Measurements from ENCODE around the gene SH3BP5. TPM values are rescaled to one million over a fixed set of nuclear protein-coding genes. Genes with fewer than 3 reads are reported as not detected.

SH3BP5 gene
- polyA plus RNA-seq, 1 donor, result 12.4 TPM

GRCh38 chr3:15206662-15207576 lies 125.5 kb downstream of the SH3BP5 start:
- DNase-seq, result peak; percentile 7 to 69
- no peaks in the 10 kb centered on the region for H3K27me3 ChIP-seq (ENCODE audit: control insufficient read depth, insufficient read depth, low read length)
- peaks cover 13% of the 10 kb centered on the region for H3K36me3 ChIP-seq (ENCODE audit: control insufficient read depth, insufficient read depth, low read length)
- no peaks in the 10 kb centered on the region for H3K9me3 ChIP-seq (ENCODE audit: control insufficient read depth, low read depth, low read length)
- peaks cover 10% of the 10 kb centered on the region for H3K4me1 ChIP-seq (ENCODE audit: control insufficient read depth, insufficient read depth, low read length)
- peak overlapping the region; percentile 95 for H3K27ac ChIP-seq (ENCODE audit: low read length)
- 20% methylated on average over 4 of the region's 30 CpGs for WGBS (ENCODE audit: insufficient coverage, low lambda C conversion rate)
- peak overlapping the region; percentile 86 for H3K4me3 ChIP-seq (ENCODE audit: low read length)

GRCh38 chr3:15205934-15206661 lies 126.3 kb downstream of the SH3BP5 start, which contains the start of gene CAPN7:
CAPN7 (plus strand) TSS chr3:15206246; CDS start chr3:15206496, 250 bp downstream.
- Histone ChIP-seq H3K36me3 (ENCODE audit: control insufficient read depth, insufficient read depth, low read length) (peaks cover 7% of the 10 kb centered on the region), H3K9me3 (ENCODE audit: control insufficient read depth, low read depth, low read length) (no peaks in the 10 kb centered on the region), H3K27ac (ENCODE audit: low read length) (peak within 1 kb of the TSS; percentile 95), H3K27me3 (ENCODE audit: control insufficient read depth, insufficient read depth, low read length) (no peaks in the 10 kb centered on the region), H3K4me3 (ENCODE audit: low read length) (peak within 1 kb of the TSS; percentile 86), H3K4me1 (ENCODE audit: control insufficient read depth, insufficient read depth, low read length) (peaks cover 10% of the 10 kb centered on the region)
- no CpG with 5 or more reads among the region's 92 CpGs for WGBS (ENCODE audit: insufficient coverage, low lambda C conversion rate)
- peak; percentile 96 to 97 for DNase-seq

GRCh38 chr3:15205482-15205933 lies 126.9 kb downstream of the SH3BP5 start:
- peak overlapping the region; percentile 81 for H3K27ac ChIP-seq (ENCODE audit: low read length)
- 0% methylated on average over 1 of the region's 3 CpGs for WGBS (ENCODE audit: insufficient coverage, low lambda C conversion rate)
- peaks cover 4% of the 10 kb centered on the region for H3K36me3 ChIP-seq (ENCODE audit: control insufficient read depth, insufficient read depth, low read length)

More at GRCh38 chr3:15205482-15205933, 126.9 kb downstream of the SH3BP5 start:
- Histone ChIP-seq H3K27me3 (ENCODE audit: control insufficient read depth, insufficient read depth, low read length) (no peaks in the 10 kb centered on the region), H3K4me3 (ENCODE audit: low read length) (peak overlapping the region; percentile 69), H3K9me3 (ENCODE audit: control insufficient read depth, low read depth, low read length) (no peaks in the 10 kb centered on the region), H3K4me1 (ENCODE audit: control insufficient read depth, insufficient read depth, low read length) (peaks cover 10% of the 10 kb centered on the region)
- no peak for DNase-seq

Other genes starting within 250 kb of the SH3BP5 start
- 19.1 TPM for gene RBSN, start 233.4 kb downstream of the SH3BP5 start, polyA plus RNA-seq
- 46.7 TPM for gene CAPN7, start 126.3 kb downstream of the SH3BP5 start, polyA plus RNA-seq
- gene METTL6, start 95.0 kb upstream of the SH3BP5 start, polyA plus RNA-seq, result 16.7 TPM
- gene EAF1, start 95.0 kb upstream of the SH3BP5 start, polyA plus RNA-seq, result 21.3 TPM
- 4.7 TPM for gene COLQ, start 189.1 kb upstream of the SH3BP5 start, polyA plus RNA-seq

Measured in large intestine (tissue), 3 donors.